Cardiac fibroblast (primary cell): Measurements from ENCODE around the gene PAIP1.
A peak's percentile ranks its signal among the peaks of the same experiment; 100 is the strongest.

Source experiments
- DNase-seq, 2 donors: peaks; one replicate each; pipeline versions ENCODE4 v3.0.0 to v3.0.0-alpha.2; 2010; ENCODE audit warnings: low read depth in 2 of 2
- H3K4me3 ChIP-seq, 2 donors: replicated peaks in 1 of 2; 1 replicate in 1 of 2; 2 replicates in 1 of 2; pipeline ENCODE4 v1.5.1; 2011; ENCODE audit warnings: low read depth in 2 of 2, low read length in 2 of 2, mild to moderate bottlenecking in 2 of 2, moderate library complexity in 1 of 2
- TF ChIP-seq, protein P1 (sequence below): IDR thresholded peaks from one replicate; pipeline ENCODE4 v1.5.1; 2011; ENCODE audit warnings: low read depth, mild to moderate bottlenecking, low read length, inconsistent platforms

The PAIP1 gene, protein sequence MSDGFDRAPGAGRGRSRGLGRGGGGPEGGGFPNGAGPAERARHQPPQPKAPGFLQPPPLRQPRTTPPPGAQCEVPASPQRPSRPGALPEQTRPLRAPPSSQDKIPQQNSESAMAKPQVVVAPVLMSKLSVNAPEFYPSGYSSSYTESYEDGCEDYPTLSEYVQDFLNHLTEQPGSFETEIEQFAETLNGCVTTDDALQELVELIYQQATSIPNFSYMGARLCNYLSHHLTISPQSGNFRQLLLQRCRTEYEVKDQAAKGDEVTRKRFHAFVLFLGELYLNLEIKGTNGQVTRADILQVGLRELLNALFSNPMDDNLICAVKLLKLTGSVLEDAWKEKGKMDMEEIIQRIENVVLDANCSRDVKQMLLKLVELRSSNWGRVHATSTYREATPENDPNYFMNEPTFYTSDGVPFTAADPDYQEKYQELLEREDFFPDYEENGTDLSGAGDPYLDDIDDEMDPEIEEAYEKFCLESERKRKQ

GRCh38 chr5:43556857-43557542, at the start of gene PAIP1:
Gene PAIP1, minus strand, starts transcription at chr5:43557077. Its CDS starts 231 bp downstream, at chr5:43556846.
- H3K4me3 ChIP-seq, result peak within 1 kb of the TSS; percentile 81 to 91
- peak; percentile 88 to 92 for DNase-seq
- TF ChIP-seq, protein P1, sequence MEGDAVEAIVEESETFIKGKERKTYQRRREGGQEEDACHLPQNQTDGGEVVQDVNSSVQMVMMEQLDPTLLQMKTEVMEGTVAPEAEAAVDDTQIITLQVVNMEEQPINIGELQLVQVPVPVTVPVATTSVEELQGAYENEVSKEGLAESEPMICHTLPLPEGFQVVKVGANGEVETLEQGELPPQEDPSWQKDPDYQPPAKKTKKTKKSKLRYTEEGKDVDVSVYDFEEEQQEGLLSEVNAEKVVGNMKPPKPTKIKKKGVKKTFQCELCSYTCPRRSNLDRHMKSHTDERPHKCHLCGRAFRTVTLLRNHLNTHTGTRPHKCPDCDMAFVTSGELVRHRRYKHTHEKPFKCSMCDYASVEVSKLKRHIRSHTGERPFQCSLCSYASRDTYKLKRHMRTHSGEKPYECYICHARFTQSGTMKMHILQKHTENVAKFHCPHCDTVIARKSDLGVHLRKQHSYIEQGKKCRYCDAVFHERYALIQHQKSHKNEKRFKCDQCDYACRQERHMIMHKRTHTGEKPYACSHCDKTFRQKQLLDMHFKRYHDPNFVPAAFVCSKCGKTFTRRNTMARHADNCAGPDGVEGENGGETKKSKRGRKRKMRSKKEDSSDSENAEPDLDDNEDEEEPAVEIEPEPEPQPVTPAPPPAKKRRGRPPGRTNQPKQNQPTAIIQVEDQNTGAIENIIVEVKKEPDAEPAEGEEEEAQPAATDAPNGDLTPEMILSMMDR, result peak; percentile 4

DNA sequence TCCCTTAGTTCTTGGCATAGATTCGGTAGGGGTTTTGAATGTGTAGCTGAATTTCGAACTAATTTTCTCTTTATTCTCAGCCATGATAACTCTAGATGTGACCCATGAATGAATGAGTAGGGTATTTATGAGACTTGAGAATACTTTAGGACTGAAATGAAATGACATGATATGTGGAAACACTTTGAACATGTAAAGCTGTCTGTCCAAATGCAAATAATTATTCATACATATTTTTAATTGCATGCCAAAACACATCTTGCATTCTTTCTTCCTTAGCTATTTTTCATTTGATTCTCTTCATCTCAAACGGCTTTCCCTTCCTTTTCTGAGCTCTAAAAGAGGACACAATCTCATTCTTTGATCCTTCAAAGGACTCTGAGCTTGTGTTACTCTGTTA, 49.5 kb upstream of the PAIP1 start:
- no peak for DNase-seq
- H3K4me3 ChIP-seq, result no peak overlapping the region
- TF ChIP-seq, protein P1, result no peak

DNA sequence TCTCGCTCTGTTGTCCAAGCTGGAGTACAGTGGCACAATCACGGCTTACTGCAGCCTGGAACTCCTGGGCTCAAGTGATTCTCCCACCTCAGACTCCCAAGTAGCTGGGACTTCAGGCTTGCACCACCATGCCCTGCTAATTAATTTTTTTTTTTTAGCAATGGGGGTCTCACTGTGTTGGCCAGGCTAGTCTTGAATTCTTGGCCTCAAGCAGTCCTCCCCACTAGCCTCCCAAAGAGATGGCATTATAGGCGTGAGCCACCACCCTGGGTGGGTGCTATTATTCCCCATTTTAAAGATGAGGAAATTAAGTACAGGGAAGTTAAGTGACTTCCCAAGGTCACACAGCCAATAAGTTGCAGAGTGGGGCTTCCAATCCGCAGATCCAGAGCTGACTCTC, 47.8 kb upstream of the PAIP1 start:
- no peak for DNase-seq
- TF ChIP-seq, protein P1, result no peak
- H3K4me3 ChIP-seq, result no peak overlapping the region

DNA sequence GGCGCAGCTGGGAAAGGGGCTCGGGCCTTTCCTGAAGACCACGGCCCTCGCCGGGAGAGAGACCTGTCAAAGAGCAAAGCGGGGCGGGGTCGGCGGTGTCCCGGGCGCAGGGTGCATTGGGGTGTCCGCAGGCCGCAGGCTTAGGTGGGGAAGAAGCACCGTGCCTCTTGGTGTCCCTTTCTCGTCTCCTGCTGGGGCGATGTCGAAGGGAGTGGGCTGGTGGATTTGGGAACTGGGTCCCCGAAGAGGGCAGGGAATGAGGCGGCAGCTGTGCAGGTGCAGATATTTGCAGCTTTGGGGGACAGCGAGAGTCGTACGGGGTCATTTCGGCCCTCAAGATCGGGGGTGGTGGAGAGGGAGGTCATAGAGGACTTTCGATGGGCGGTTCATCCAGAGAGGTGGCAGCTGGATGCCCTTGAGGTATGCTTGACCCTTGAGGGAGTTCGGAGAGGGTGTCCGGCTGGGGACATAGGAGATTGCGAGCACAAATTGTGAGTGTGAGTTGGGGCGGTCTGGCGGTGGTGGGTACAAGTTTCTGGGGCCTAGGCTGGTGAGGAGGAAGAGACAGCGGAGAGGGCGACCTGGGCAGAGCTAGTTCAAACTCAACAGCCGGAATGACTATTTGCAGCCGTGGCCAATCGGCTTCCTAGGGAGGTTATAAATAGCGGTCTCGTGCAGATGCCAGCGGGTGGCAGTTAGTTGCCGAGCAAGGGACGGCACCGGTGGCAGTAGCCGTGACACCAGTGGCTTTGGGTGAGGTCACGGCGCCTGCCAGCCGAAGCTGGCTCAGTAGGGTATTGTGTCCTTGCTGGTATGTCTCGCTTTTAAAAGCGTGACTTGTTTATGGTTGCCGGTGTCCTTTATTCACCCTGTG, 46.7 kb upstream of the PAIP1 start:
- DNase-seq, result peak; percentile 37 to 38
- peak overlapping the region; percentile 75 to 86 for H3K4me3 ChIP-seq
- TF ChIP-seq, protein P1, result no peak

DNA sequence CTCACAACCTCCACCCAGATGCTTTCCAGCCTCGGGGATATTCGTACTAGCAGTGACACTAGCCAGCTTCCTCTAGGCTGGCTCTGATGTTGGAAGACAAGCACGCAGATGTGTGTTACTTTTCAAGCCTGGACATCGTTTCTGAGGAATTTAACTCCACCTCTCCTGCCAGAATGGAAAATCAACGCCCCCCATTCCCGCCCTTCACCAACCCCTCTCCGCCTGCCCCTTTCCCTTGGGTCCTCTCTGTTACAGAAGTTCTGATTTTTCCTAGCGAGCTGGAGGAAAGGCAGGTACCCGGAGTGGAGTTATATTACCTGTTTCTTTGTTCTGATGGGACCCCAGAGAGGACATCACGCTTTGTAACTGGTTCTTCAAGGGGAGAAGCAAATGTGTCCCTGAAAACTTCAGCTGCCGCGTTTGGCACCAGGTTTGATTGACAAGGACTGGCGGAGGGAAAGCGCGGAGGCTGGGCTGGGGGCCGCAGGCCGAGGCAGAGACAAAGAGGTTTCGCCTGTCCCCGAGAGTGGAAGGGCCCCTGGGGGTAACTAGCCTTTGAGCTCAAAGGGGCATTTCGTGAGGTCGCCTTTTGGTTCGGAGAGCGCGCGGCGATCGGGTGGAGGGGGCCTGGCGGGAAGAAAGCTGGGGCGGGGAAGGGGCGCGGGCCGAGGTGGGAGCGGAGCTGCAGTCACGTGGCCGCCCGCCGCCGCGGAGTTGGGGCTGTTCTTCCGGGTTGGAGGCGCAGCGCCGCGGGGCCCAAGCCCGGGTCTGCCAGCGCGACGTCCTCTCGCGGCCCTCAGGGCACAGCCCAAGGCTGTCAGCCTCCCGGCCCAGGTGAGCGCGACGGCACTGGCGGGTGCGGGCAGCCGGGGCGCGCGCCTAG, 45.8 kb upstream of the PAIP1 start, which contains the start of gene NNT:
TSS of gene NNT (plus strand) at position 720 of the 883 bp plus-strand sequence. CDS start 6,016 bp downstream, outside the sequence.
- DNase-seq, result peak; percentile 51 to 59
- TF ChIP-seq, protein P1, result no peak

More for the DNA sequence above, 45.8 kb upstream of the PAIP1 start, which contains the start of gene NNT:
- peak within 1 kb of the TSS; percentile 75 to 86 for H3K4me3 ChIP-seq
